GM19025 (cell line): ENCODE measurements around the gene IRF9.

Experiments
- ATAC-seq: cut with Tn5 transposase; IDR thresholded peaks from one replicate; pipeline ENCODE4 v1.9.1; 2021; ENCODE audit warnings: mild to moderate bottlenecking, low read depth, moderate library complexity; ENCODE audit not compliant: unreplicated experiment

IRF9 gene

DNA sequence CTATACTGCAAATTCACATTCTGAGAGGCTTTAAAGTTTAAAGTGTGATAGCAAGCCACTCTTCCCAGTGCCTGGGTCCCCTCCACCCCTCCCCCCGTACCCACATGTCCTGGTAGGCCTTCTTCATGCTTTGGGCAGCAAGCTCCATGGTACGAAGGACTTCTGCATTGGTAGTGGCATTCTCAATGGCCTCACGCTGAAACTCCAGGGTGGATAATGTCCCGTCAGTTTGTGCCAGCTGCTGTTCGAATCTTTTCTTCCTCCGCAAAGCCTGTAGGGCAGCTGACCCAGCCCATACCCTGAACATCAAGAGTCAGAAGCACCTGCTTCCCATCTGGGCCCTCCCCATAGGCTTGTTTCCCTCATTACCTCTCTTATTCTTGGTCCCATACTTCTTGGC lies 50.2 kb downstream of the IRF9 start:
- ATAC-seq = no peak

DNA sequence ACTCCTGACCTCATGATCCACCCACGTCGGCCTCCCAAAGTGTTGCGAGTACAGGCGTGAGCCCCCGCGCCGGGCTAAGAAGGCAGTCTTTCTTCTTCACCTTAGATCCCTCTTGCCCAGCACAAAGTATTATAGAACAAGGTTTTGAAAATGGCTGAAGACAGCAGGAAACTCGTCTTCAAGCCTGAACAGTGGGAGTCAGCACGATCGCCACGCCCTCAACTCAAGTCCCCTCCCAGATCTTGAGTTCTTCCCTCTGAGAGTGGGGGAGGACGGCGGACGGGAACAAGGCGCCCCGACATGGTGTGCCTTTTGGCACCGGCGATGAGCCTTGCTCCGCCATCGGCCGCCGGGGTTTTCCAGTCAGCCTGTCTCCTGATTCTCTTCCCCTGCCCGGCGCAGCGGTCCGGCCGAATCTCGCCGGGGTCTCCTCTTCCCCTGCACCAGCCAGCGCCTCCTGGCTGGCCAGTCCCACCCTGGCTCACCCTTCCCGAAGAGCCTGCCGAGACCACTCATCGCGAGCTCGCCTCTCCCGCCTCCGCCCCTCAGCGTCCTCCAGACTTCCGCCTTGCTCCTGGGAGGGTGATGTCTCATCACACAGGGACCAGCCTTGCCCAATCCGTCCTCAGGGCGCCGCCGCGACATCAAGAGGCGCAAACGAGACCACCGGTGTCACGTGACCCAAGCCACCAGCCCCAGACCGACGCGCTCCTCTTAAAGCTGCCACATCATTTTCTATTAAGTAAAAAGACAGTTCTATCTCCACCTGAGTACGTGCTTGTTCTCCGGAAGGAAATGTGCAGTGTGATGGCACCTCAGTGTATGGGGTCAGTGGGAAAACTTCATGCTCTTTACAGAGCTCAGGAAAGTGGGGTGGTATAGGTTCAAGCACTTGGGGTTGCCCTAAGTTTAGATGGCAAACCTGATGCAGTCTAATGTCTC lies 52.1 kb downstream of the IRF9 start, which contains the start of gene CHMP4A:
Gene CHMP4A, minus strand, starts transcription at position 565 of the 942 bp plus-strand sequence. Its CDS starts 49 bp downstream, at position 516.
- peak; percentile 73 for ATAC-seq

DNA sequence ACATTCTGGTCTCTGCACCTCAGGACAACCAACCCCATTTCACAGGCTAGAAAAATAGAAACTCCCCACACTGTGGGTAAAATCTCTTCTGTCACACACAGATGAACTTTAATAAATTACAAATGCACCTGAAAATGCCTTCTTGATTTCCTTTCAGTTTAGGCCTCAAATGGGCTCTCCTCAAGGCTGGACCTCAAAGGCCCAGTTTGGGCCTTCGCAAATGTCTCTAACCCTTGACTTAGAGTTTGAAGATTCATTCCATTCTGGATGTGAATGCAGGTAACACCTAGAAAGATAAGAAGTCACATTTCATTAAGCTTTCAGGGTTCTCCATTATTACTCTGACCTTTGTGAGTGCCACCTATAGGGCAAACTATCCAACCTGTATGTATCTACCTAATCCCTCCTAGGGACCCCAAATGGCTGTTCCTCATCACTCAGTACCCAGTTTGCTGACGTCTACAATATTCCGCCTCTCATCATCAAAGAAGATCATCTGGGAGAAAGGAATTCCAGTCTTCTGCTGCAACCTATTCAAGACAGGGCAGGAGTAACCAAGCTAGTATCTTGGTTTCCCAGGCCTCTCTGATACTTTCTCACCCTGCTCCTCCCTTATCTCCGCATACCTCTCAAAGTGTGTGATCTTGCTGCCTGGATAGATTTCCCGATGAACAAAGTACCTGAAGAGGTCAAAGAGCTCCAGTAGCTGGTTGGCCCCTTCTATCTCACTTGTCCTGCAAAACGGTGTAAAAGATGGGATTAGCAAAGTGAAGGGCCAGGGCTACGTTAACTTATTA lies 53.0 kb downstream of the IRF9 start:
- ATAC-seq = no peak

GRCh38 chr14:24215495-24216344 lies 54.7 kb downstream of the IRF9 start, which contains the start of gene MDP1:
MDP1 (minus strand) TSS chr14:24216066; CDS start chr14:24215955, 111 bp downstream.
- peak; percentile 59 for ATAC-seq
